ENCODE data around the gene PRKAA2.
A peak's percentile ranks its signal among the peaks of the same experiment; 100 is the strongest.
"Not testable (repeated sequence)": the region's sequence is repeated elsewhere in the genome, so short reads cannot be mapped to it uniquely, and the experiment has no call there.

PRKAA2 gene

GRCh38 chr1:56644919-56645676 lies at the start of gene PRKAA2:
Gene PRKAA2, plus strand, starts transcription at chr1:56645314. Its CDS starts 74 bp downstream, at chr1:56645388.
- peak; percentile 56 for DNase-seq

DNA sequence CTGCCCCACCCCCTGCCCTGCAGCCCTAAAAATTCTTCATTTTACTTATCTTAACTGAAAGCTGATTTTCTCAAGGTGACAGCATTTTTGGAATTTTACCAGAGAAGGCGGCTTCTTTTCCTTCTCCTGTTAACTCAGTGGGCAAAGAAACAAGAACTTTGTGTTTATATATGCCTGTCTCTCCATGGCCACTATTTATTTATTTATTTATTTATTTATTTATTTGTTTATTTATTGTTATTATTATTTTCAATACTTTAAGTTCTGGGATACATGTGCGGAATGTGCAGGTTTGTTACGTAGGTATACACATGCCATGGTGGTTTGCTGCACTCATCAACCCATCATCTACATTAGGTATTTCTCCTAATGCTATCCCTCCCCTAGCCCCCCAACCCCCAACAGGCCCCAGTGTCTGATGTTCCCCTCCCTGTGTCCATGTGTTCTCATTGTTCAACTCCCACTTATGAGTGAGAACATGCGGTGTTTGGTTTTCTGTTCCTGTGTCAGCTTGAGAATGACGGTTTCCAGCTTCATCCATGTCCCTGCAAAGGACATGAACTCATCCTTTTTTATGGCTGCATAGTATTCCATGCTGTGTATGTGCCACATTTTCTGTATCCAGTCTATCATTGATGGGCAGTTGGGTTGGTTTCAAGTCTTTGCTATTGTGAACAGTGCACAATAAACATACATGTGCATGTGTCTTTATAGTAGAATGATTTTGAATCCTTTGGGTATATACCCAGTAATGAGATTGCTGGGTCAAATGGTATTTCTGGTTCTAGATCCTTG lies 49.5 kb upstream of the PRKAA2 start:
- not testable (repeated sequence) for DNase-seq

- not testable (repeated sequence) for DNase-seq
Measured at GRCh38 chr1:56610097-56610496, 35.0 kb upstream of the PRKAA2 start.

DNA sequence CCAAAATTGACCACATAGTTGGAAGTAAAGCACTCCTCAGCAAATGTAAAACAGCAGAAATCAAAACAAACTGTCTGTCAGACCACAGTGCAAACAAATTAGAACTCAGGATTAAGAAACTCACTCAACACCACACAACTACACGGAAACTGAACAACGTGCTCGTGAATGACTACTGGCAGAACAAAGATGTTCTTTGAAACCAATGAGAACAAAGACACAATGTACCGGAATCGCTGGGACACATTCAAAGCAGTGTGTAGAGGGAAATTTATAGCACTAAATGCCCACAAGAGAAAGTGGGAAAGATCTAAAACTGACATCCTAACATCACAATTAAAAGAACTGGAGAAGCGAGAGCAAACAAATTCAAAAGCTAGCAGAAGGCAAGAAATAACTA lies 34.3 kb upstream of the PRKAA2 start:
- not testable (repeated sequence) for DNase-seq

DNA sequence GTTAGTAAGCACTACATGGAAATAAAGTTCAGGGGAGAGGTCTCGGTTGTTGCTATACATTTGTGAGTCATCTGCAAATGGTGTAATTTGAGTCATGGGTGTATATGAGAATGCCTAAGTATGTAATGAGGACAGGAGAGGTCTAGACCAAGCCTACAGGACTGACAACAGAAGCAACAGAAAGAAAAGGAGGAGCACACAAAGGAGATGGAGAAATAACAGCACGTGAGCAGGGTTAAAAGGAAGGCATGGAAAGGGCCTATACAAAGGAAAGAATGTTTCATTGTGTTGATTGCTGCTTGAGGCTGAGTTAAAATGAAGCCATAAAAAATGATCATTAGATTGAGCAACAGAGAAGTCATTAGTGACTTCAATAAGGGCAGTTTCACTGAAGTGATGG lies 28.0 kb upstream of the PRKAA2 start:
- DNase-seq: no peak

GRCh38 chr1:56625819-56626440 lies 19.2 kb upstream of the PRKAA2 start:
- DNase-seq: no peak

DNA sequence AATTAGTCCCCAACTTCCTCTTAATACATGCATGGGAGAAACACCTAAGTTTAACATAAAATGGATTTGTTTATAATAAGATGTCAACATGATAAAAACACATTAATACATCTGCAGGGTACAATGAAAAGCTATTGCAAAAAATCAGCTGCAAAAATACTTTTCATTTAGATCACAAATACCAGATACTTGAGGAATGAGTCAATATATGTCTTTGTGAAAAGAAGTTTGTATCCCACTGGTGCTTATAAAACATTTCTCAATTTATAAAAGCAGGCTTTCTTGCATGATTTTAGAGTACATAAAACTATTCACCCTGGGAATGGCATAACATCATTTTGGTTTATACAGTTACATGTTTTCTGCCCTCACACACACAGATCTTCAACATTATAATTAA lies 18.6 kb upstream of the PRKAA2 start:
- DNase-seq: no peak

- no peak for DNase-seq
Measured at GRCh38 chr1:56627019-56627635, 18.0 kb upstream of the PRKAA2 start.

DNA sequence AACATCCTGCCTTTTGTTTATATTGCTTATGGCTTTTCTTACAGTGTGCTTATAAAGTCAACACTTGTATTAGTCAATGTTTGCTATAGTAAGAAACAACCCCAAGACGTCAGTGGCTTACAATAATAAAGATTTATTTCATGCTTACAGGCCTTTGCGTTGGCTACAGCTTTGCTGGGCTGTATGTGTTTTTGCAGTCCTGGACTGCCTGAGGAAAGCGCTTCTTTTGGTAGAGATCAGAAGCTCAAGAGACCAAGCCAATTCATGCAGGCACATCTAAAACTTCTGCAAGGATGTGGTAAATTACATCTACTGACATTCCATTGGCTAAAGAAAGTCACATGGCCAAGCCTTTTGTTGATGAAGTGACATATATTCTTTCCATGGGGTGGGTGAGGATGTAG lies 17.5 kb upstream of the PRKAA2 start:
- no peak for DNase-seq

DNA sequence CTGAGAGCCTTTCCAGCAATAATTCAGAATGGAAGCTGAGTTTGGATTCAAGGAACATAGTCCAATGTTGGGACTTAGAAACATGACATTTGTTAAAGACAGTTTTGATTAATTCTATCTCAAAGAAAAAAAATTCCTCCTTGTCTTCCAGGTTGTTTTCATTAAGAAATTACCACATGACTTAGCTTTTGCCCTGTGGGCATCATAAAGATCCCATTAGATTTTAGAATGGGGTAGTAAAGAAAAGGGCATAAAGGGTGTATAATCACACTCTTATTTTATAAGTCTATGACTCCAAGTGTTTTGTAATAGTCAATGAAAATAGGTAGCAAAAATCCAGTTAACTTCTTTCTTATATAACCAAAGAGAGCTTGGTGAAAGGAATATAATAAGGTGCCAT lies 14.3 kb upstream of the PRKAA2 start:
- no peak for DNase-seq

DNA sequence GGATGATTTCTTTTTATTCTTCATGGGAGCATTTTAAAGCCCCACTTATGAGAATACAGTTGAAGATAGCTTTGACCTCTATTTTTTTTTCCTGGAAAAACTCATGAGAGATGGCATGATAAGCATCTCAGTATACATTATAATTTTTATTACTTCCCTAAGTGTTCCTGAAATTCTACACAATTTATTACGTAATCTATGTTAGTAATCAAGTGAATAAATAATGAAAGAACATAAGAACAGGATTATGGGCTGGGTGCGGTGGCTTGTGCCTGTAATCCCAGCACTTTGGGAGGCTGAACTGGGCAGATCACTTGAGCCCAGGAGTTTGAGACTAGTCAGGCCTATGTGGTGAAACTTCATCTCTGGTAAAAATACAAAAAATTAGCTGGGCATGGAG lies 13.2 kb upstream of the PRKAA2 start:
- DNase-seq: no peak

DNA sequence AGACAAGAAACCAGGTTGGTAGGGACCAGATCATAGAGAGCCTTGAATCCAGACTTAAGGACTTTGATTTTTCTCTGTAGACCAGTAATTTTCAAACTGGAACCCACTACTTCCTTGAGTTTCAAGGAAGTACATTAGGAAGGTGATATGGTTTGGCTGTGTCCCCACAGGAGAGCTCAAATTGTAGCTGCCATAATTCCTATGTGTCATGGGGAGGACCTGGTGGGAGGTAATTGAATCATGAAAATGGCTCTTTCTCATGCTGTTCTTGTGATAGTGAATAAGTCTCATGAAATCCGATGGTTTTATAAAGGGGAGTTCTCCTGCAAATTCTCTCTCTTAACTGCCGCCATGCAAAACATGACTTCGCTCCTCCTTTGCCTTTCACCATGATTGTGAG lies 10.1 kb upstream of the PRKAA2 start:
- no peak for DNase-seq

GRCh38 chr1:56638248-56638647 lies 6.9 kb upstream of the PRKAA2 start:
- peak; percentile 32 for DNase-seq

DNA sequence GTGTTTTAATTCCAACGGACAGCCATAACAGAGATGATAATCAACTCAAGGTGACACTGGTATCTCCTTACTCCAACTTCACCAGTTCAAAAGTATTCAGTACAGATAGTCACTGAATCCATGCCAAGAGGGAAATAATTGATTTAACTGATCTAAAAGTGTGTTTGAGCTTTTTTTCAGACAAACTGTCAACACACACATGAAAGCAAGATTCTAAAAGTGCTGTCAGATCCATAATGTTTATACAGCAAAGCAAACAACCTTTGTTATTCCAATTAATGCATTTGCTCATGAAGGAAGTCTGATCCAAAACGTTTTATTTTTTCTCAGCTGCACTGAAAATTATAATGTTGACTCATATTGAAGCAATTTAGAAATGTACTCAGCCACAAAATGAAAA lies 5.9 kb upstream of the PRKAA2 start:
- peak; percentile 30 for DNase-seq

- DNase-seq: no peak
Measured at GRCh38 chr1:56643661-56644060, 1.5 kb upstream of the PRKAA2 start.

DNA sequence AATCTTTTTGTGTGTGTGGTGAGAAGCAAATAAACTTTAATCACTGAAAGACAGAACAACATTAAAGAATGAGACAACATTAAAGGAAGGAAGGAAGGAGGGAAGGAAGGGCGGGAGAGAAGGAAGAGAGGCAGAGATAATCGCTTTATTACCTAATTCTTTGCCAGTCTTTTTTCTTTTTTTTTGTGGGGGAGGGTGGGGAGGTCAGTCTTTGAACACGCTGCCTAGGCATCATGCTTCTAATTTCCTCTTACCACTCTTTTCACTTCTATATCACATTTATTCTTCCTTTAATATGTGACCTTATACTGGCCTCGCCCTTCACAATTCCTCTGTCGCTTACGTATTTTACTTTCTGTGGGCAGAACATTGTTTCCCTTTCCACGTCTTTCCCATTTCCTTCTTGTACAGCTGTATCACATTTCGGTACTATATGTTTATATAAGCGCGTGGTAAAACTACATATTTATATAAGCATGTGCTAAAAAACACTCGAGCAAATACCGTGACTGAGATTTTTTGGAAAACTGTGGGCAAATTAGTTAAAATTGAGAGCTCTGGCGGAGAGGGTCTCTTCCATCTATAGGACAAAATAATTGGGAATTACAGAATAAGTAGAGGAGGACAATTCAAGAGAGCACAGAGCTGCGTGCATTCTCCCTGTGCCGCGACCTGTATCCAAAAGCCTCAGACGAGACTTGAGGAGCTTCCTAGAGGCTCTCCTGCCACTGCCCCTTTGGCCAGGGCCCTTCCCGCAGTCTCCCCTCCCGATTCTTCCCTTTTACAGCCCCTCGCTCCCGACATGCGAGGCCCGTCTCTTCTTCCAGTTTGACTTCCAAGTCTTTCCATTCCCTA lies 823 bp upstream of the PRKAA2 start:
- DNase-seq: peak; percentile 25

GRCh38 chr1:56645677-56646305 lies 677 bp downstream of the PRKAA2 start:
- DNase-seq: peak; percentile 11

- no peak for DNase-seq
Measured at GRCh38 chr1:56646611-56647010, 1.5 kb downstream of the PRKAA2 start.

GRCh38 chr1:56647106-56647505 lies 2.0 kb downstream of the PRKAA2 start:
- no peak for DNase-seq

DNA sequence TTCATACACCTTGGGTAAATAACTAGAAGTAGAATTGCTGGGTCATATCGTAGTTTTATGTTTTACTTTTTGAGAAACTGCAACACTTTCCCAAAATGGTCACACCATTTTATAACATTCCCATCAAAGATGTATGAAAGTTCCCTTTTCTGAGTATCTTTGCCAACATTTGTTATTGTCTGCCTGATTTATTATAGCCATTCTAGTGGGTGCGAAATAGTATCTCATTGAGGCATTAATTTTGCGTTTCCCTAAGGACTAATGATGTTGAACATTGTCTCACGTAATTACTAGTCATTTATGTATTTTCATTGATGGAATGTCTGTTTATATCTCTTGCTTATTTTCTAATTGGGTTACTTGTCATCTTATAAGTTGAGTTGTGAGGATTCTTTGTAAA lies 3.4 kb downstream of the PRKAA2 start:
- no peak for DNase-seq

- no peak for DNase-seq
Measured at GRCh38 chr1:56654126-56654923, 9.2 kb downstream of the PRKAA2 start.

Measured in NCI-H69 (cell line).